GM19452 (cell line): Measurements from ENCODE around the gene DBNL.
A peak's percentile ranks its signal among the peaks of the same experiment; 100 is the strongest.

ENCODE experiments used
- ATAC-seq: cut with Tn5 transposase; IDR thresholded peaks from one replicate; pipeline ENCODE4 v1.9.1; 2021; ENCODE audit not compliant: unreplicated experiment

The DBNL gene

DNA sequence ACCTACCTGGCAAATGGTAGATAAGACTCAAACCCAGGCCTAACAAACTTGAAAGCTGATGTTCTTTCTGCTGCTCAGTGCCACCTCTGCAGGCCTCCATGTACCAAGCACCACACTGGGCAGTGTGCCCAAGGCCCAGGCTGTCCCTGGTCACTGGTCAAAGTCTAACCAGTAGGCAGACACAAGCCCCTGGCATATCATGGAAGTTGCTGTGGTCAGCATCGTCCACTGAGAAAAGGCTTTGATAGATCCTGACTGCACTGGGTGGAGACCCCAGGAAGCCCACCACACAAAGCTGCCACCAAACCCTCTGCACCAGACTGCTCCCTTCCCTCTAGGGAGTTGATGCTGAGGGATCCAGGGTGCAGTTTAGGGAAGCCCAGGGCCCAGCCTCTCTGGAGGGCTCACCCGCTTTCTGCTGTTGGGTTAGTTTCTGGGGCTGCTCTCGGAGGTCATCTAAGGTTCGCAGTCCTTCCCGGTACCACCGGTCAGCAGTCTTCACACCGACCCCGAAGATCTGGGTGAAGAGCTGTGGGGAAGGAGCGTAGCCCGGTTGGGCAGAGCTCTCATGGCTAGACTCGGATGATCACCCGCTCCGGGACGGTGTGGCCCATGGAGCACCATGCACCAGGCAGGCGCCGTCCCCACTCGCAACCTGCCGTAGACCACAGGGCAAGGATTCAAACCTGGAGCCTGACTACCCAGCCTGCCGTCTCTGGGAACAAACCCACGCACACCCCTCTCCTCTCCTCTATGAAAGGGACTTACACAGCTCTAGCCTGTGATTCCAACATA, 31.8 kb downstream of the DBNL start:
- no peak for ATAC-seq

DNA sequence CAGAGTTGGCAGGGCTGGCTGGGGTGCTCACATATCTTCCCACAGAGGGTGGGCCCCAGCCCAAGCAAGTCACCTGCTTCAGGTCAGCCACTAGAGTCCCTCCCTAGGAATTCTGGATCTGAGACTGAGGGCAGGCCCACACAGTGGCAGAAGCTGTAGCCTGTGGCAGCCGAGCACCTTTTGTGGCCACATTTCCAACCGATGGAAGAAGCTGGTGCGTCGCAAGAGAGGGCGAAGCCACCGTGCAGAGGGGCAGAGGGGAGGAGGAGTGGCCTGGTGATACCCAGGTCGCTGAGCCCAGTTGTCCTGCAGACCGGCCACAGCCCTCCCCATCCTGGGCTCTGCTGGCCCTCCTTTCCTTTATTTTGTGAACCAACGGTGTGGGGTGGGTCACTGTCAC, 32.6 kb downstream of the DBNL start:
- ATAC-seq: no peak

DNA sequence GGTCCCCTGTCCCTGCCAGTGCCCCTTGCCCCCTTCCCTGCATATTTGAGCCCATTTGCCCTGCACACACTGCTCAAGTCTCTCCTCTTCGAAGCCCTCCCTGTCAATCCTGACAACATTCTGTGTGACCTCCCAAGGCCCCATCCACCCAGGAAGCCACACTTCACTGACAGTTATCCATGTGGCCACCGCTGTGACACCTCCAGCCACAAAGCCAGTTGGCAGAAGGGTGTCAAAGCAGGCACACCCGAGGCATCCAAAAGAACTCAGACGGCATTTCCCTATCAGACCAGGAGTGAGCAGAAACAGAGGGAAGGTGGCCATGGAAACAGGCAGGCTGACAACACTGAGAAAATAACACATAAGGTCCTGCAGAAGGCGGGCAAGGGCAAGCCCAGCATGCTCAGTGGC, 33.2 kb downstream of the DBNL start:
- ATAC-seq: no peak

DNA sequence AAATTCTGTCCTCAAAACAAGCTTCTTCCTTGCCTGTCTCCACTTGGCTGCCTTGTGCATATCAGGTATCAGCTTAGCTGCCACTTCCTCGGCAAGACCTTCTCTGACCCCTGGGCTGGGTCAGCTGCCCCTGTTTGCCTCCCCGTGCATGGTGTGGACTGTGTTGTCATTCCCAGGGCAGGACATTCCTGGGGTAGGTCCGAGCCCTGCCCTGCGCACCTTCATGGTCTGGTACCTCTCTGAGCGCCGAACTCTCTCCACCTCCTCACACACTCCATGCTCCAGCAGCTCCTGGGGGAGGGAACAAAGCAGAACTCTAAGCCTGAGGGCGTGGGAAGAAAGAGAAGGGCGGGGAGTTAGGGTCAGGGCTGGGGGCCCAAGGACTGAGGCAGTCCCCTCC, 34.0 kb downstream of the DBNL start:
- no peak for ATAC-seq

DNA sequence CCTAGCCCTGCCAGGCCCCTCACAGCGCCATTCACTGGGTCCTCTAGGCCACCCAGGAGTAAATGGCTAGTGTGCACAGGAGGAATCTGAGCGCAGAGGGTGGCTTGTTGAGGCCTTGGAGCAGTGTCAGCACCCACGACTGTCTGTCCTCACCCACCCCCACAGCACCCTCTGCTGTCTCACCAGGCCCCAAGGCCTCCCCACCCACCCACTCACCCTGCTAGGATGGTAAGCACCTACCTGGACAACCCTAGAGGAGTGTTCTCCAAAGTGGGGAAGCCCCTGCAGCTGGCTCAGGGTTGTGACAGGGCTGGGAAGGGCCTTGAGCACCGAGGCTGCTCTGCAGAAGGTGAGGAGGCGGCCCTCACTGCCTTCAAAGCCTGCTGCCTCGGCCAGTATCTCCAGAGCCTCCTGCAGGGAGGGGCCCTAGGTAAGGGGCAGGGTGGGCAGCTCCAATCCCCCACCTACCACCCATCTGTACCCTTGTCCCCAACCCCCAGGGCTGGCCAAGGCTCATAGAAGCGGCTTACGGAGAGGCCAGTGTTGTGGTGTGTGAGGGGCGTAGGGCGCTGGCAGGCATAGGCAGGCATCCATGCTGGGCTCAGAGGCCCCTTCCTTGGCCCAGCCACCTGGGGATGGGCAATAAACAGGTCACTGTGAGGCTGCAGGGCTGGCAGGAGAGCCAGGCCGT, 35.0 kb downstream of the DBNL start:
- ATAC-seq: no peak

DNA sequence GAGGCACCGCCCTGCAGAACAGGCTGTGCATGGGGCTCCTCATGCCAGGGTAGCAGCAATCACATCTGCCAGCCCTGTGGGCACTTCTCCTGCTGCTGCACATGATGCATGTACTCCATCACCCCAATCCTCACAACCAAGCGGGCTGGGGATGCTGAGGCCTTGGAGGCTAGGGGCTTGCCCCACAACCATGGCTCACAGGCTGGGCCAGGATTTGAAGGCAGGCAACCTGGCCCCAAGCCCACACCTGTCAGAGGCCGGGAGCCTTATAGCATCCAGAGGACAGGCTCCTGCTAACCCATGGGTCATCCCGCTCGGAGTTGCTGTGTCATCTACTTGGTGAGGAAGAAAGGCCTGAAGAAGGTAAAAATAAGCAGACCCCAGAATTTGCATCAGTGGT, 35.6 kb downstream of the DBNL start:
- no peak for ATAC-seq

DNA sequence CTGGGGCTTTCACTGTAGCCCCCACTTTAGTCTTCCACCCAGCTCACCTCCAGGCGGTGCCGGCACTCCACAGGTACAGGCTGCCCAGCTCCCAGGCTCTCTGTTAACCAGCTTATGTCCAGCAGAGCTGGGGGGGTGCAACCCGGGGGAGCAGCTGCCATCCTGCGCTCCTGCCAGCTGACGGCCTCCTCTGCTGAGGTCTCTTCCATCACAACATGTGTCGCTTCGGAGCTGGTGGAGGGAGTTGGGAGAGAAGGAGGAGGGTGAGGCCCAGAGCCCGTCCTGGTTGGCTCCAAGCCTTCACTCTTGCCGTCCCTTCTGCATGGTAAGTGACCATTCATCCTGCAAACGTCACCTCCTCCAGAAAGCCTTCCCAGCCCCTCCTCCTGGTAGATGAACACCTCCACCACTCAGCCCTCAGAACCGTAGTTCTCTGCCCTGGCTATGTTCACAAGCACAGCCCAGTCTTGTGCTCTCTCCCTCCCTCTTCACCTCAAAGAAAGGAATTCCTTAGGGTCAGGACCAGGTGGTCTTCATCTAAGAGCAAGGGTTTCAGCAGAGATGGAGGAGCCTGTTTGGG, 36.3 kb downstream of the DBNL start:
- ATAC-seq: no peak

DNA sequence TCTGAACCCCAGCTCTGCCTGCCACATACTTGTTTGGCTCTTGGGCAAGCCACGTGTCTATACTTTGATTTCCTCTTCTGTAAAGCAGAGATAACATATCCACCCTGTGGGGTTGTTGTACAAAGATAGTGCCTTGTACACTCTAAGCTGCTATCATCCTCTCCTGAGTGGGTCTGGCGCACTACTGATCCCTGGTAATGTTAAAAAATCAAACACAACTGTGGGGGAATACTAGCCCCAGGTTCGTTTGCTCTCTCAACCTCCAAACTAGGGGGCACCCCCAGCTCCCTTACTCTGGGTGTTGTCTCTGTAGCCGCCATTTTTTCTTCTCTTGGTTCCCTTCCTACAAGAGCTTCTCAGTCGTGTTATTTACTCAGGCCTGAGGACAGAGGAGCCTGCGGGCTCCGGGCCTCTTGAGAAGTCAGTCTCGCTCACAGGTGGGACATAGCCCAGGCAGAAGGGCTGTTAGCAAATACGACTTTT, 36.8 kb downstream of the DBNL start:
- no peak for ATAC-seq

DNA sequence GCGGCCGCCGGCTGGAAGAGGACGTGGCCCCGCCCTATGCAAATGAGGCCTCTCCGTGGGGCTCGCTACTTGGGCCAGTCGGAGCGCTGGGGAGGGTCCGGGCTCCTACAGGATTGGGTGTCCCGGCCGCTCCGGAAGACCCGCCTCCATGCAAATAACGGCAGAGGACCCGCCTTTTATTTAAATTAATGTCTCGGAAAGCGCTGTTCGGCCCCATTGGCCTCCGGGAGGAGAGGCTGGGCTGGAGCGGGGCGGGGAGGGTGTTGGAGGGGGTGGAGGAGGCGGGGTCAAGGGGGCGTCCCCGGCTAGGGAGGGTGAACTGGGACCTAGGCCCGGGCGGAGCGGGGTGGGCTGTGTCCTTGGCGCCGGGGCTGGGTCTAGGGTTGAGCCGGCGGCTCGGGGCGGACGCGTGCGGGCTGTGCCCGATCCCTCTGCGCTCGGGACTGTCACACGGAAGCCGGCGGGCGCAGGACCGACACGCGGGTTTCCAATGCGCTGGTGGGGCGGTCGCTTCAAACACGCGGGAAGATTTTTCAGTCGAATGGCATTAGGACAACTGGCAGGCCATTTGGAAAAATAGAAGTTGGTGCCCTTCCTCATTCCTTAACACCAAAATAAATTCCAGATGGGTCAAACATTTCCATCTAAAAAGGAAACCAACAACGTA, 38.2 kb downstream of the DBNL start:
- peak; percentile 90 for ATAC-seq

DNA sequence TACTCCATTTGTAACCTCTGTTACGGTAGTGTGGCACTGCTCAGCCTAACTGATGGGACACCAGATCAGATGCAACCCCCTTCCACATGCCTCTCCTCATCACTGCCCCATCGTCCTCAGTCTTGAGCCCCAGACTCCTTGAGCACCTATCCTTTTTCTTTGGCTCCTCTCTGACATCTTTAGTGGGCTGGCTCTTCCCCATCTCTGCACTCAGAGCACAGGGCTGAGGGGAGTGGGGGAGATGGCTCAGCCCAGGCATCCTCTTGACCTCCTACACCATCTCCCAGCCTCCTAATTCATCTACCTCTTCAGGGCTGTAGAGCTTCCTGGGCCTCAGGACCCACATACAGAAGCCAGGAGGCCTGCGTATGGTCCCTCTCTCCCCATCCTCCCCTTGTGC, 39.3 kb downstream of the DBNL start:
- no peak for ATAC-seq

DNA sequence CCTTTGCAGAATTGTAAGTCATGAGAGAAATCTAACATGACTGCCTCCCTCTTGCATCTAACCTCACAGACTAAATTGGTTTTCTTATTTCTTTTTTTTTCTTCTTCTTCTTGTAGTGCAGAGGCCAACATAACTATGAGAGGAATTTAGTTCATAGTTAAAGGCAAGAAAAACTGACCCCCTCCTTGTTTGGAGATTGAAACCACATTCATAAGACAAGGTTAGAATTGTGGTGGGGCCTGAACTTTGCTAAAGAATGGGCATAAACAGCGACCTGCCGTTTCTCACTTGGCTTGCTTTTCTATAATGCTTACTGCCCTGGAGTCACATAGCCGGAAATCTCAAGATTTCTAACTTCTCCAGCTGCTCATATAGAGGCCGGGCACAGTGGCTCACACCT, 40.2 kb downstream of the DBNL start:
- no peak for ATAC-seq

DNA sequence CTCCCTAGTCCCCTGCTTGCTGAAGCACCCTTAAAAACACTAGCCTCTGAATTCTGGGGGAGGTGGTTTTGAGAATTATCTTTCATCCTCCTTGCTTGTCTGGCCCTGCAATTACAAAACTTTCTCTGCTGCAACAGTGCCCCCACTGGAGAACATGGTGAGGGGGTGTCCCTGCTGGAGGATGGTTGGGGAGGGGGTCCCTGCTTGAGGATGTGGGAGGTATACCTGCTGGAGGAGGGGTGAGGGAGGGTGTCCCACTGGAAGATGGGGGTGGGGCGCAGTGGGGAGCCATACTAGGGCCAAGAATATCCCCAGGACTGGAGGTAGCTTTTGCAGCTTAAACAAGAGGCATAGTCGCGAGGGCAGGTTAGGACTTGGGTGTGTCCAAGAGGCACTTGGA, 41.0 kb downstream of the DBNL start:
- ATAC-seq: no peak

DNA sequence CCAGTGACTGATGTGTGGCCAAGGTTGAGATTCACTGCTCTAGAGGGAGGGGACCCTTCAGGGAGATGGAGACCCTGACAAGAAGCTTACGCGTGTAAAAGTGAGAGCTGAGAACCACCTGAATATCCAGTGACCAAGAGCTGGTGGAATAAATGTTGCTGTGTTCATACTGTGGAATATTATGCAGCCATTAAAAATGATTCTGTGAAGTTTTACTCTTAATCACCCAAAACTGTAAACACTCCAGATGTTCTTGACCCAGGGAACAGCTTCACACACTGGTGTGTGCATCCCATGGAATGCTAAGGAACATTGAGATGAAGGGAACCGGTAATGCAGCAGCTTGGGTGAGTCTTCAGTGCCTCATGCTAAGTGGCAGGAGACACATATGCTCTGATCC, 42.1 kb downstream of the DBNL start:
- no peak for ATAC-seq

DNA sequence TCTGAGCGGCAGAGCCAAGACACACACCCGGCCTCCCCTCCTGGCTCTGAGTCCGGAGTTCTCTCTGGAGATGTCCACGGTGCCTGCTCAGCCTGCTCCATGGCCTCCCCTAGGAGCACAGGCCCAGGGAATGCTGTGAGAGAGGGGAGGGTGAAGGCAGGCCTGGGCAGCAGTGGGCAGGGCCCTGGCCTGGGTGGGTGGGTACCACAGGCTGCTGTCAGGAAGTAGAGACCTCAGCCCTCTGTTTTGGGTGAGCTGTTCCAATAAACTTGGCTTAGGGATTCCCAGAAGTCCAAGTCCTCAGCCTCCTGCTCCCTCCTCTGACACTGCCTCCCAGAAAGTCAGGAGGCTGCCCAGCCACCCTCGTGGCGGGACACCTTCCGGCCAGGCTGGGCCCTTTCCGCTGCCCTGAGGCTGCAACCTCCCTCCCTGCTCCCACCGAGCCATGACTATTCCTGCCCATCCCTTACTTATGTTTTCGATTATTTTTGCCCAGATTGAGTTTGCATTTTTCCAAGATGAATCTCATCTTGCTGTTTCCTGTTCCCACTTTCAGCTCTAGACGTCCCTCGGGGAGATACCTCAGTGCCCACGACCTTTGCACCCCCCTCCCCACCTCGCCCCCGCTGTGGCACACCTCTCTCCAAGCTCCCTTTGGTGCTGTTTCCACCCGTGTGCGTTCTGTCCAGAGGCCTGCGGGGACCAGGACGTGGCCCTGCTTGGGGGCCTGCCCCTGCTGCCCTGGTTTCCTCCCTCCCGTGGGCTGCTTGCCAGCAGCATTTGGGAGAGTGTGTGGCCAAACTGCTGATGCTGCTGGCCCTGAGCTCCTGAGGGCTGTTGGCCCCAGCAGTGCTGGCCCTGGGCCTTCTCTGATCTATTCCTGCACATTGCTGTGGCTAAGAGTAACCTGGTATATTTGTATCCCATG, 43.7 kb downstream of the DBNL start:
- no peak for ATAC-seq

DNA sequence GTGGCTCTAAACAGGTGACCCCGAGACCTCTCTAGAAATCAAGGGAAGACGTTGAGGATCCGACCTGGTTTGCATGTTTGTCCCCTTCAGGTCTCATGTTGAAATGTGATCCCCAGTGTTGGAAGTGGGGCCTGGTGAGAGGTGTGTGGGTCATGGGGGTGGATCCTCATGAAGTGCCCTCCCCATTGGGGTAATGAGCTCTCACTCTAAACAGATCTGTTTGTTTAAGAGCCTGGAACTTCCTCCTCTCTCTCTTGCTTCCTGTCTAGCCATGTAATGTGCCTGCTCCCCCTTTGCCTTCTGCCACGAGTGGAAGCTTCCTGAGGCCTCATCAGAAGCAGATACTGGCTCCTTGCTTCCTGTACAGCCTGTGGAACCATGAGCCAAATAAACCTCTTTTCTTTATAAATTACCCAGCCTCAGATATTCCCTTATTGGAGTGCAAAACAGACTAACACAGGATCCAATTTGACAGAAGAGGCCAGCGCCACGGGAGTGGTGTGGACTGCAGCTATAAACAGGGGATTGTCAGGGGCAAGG, 48.7 kb downstream of the DBNL start:
- no peak for ATAC-seq

DNA sequence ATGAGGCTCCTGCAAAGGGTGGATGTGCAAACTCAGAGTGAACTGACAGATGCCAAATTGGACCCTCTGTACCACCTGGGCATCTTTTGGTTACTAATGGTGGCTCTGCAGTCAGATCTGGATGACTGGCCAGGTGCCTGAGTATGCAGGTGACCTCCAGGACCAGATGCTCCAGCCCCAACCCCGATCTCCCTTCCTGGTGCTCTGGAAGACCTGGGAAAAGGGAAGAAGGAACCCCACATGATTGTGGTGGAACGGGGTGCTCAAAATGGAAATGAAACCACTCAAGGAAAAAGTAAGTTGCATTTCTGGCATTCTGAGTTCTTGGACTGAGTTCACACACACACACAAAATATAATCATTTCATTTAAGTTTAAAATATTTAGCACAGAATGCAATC, 49.9 kb downstream of the DBNL start:
- no peak for ATAC-seq

DNA sequence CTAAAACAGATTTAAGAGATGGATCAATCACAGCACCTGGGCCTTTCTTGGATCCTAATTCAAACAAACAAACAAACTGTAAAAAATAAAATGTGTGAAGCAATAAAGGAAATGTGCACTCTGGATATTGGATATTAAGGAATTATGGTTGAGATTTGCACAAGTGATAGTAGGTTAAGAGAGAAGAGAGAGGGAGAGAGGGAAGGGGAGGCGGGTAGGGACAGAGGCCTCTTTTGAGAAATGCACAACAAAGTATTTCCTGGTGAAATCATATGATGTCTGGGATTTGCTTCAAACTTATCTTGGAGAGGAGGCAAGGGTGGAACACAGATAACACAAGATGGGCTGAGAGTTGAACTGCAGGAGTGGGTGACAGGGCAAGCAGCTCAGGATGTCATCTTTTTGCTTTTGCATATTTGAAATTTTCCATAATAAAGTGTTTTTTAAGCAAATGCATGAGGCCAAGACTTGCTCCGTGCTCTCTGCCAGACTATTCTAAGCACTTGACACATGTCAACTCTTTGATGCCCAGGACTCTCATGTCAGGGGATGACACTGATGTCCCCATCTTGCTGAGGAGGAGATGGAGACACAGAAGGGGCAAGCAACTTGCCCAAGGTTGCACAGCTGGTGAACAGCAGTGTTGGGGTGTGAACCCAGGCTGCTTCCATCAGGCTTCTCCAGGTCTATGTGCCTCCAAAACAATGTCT, 50.5 kb downstream of the DBNL start:
- ATAC-seq: no peak

DNA sequence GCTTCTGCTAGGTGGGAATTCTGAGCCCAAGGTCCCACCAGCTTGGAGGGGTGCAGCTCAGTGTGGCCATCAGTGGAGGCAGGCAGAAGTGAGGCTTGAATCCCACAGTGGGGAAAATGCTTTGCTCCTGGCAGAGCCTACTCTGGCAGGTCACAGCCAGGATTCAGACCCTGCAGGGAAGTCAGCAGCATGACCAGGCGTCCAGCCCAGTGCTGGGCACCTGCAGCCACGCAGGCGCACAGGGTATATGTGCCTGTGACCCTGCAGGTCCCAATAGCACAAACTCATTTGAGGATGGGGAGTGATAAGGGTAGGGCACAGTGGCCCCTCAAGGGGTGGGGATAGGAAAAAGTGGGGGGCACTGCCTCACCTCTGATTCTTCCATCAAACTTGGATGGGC, 51.3 kb downstream of the DBNL start:
- no peak for ATAC-seq

DNA sequence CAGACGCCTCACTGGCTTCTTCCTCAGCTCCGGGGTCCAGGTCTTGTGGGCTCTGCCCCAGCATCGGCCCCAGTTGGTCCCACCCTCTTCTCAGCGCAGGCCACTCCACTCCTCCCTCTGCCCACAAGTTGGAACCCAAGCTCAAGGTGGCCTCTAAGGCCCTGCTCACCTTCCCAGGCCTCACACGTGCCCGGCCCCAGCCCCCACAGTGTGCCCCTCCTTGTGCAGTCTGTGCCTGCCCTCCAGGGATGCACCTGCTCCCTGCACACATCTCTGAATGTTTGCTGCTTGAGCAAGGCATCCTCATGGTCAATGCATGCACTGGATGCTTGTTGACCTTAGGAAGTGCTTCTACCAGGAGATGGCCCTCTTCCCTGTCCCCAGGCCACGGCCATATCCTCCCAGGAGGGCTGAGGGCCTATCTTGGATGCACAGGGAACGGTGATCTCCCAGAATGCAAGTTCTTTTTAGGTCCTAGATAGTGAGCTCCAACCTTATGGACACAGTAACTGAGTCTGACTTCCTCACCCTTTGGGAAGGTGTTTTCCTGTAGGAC, 51.9 kb downstream of the DBNL start:
- ATAC-seq: no peak
